ENCODE results near the gene HDAC10.

Gene HDAC10

GRCh38 chr22:50257041-50257440 lies 6.0 kb upstream of the HDAC10 start:
- Histone ChIP-seq H3K9me3 (ENCODE audit: low read depth, low read length) (no peaks in the 10 kb centered on the region), H3K36me3 (ENCODE audit: insufficient read depth, low read length) (no peaks in the 10 kb centered on the region), H3K4me3 (no peak overlapping the region), H3K9ac (ENCODE audit: insufficient read length) (no peak overlapping the region), H3K27ac (no peak overlapping the region)
- DNase-seq (ENCODE audit: low read depth, low spot score), result no peak
- TF ChIP-seq EZH2 (IDR thresholded peaks at IDR 0.05), result no peak
- no peak for TF ChIP-seq FOXP2 (optimal IDR thresholded peaks at IDR 0.05; ENCODE audit: control extremely low read depth, extremely low read length, insufficient read depth)
- TF ChIP-seq POLR2AphosphoS5 (IDR thresholded peaks at IDR 0.05; ENCODE audit: borderline replicate concordance, low read depth, low read length), result no peak

GRCh38 chr22:50256258-50256862 lies 5.3 kb upstream of the HDAC10 start:
- Histone ChIP-seq H3K4me3 (no peak overlapping the region), H3K36me3 (ENCODE audit: insufficient read depth, low read length) (no peaks in the 10 kb centered on the region), H3K9me3 (ENCODE audit: low read depth, low read length) (no peaks in the 10 kb centered on the region), H3K27ac (no peak overlapping the region), H3K9ac (ENCODE audit: insufficient read length) (no peak overlapping the region)
- no peak for TF ChIP-seq FOXP2 (optimal IDR thresholded peaks at IDR 0.05; ENCODE audit: control extremely low read depth, extremely low read length, insufficient read depth)
- no peak for TF ChIP-seq POLR2AphosphoS5 (IDR thresholded peaks at IDR 0.05; ENCODE audit: borderline replicate concordance, low read depth, low read length)
- TF ChIP-seq EZH2 (IDR thresholded peaks at IDR 0.05), result no peak
- DNase-seq (ENCODE audit: low read depth, low spot score), result no peak

- DNase-seq (ENCODE audit: low read depth, low spot score), result no peak
- Histone ChIP-seq H3K4me3 (no peak overlapping the region), H3K36me3 (ENCODE audit: insufficient read depth, low read length) (no peaks in the 10 kb centered on the region), H3K9me3 (ENCODE audit: low read depth, low read length) (no peaks in the 10 kb centered on the region), H3K9ac (ENCODE audit: insufficient read length) (no peak overlapping the region), H3K27ac (no peak overlapping the region)
- TF ChIP-seq EZH2 (IDR thresholded peaks at IDR 0.05), result no peak
- TF ChIP-seq FOXP2 (optimal IDR thresholded peaks at IDR 0.05; ENCODE audit: control extremely low read depth, extremely low read length, insufficient read depth), result no peak
- TF ChIP-seq POLR2AphosphoS5 (IDR thresholded peaks at IDR 0.05; ENCODE audit: borderline replicate concordance, low read depth, low read length), result no peak
Observed at GRCh38 chr22:50255607-50256006, 4.5 kb upstream of the HDAC10 start.

- no peak for DNase-seq (ENCODE audit: low read depth, low spot score)
- Histone ChIP-seq H3K4me3 (no peak overlapping the region), H3K27ac (no peak overlapping the region), H3K9ac (ENCODE audit: insufficient read length) (no peak overlapping the region), H3K36me3 (ENCODE audit: insufficient read depth, low read length) (no peaks in the 10 kb centered on the region), H3K9me3 (ENCODE audit: low read depth, low read length) (no peaks in the 10 kb centered on the region)
- TF ChIP-seq EZH2 (IDR thresholded peaks at IDR 0.05) (no peak), FOXP2 (optimal IDR thresholded peaks at IDR 0.05; ENCODE audit: control extremely low read depth, extremely low read length, insufficient read depth) (no peak), POLR2AphosphoS5 (IDR thresholded peaks at IDR 0.05; ENCODE audit: borderline replicate concordance, low read depth, low read length) (no peak)
Observed at GRCh38 chr22:50255099-50255498, 4.0 kb upstream of the HDAC10 start.

- no peak for DNase-seq (ENCODE audit: low read depth, low spot score)
- Histone ChIP-seq H3K4me3 (no peak overlapping the region), H3K27ac (no peak overlapping the region), H3K9ac (ENCODE audit: insufficient read length) (no peak overlapping the region), H3K9me3 (ENCODE audit: low read depth, low read length) (no peaks in the 10 kb centered on the region), H3K36me3 (ENCODE audit: insufficient read depth, low read length) (no peaks in the 10 kb centered on the region)
- TF ChIP-seq EZH2 (IDR thresholded peaks at IDR 0.05) (no peak), POLR2AphosphoS5 (IDR thresholded peaks at IDR 0.05; ENCODE audit: borderline replicate concordance, low read depth, low read length) (no peak), FOXP2 (optimal IDR thresholded peaks at IDR 0.05; ENCODE audit: control extremely low read depth, extremely low read length, insufficient read depth) (no peak)
Observed at GRCh38 chr22:50253941-50254340, 2.9 kb upstream of the HDAC10 start.

- H3K27ac ChIP-seq, result no peak overlapping the region
- no peaks in the 10 kb centered on the region for H3K36me3 ChIP-seq (ENCODE audit: insufficient read depth, low read length)
- no peak for DNase-seq (ENCODE audit: low read depth, low spot score)
Observed at GRCh38 chr22:50253046-50253915, 2.2 kb upstream of the HDAC10 start.

GRCh38 chr22:50252082-50253045 lies 1.3 kb upstream of the HDAC10 start:
- Histone ChIP-seq H3K27ac (no peak overlapping the region), H3K4me3 (no peak overlapping the region), H3K9me3 (ENCODE audit: low read depth, low read length) (no peaks in the 10 kb centered on the region), H3K9ac (ENCODE audit: insufficient read length) (no peak overlapping the region), H3K36me3 (ENCODE audit: insufficient read depth, low read length) (no peaks in the 10 kb centered on the region)
- DNase-seq (ENCODE audit: low read depth, low spot score), result no peak
- TF ChIP-seq FOXP2 (optimal IDR thresholded peaks at IDR 0.05; ENCODE audit: control extremely low read depth, extremely low read length, insufficient read depth) (no peak), EZH2 (IDR thresholded peaks at IDR 0.05) (no peak), POLR2AphosphoS5 (IDR thresholded peaks at IDR 0.05; ENCODE audit: borderline replicate concordance, low read depth, low read length) (no peak)

More at GRCh38 chr22:50253046-50253915, 2.2 kb upstream of the HDAC10 start:
- Histone ChIP-seq H3K9me3 (ENCODE audit: low read depth, low read length) (no peaks in the 10 kb centered on the region), H3K4me3 (no peak overlapping the region), H3K9ac (ENCODE audit: insufficient read length) (no peak overlapping the region)
- TF ChIP-seq EZH2 (IDR thresholded peaks at IDR 0.05), result no peak
